GM12872 (cell line): ENCODE data around the gene ARHGEF33.

Experiments
- TF ChIP-seq, protein P1 (sequence below): IDR thresholded peaks from 3 replicates; pipeline ENCODE4 v1.5.1; 2011; ENCODE audit warnings: low read depth, mild to moderate bottlenecking, low read length, moderate library complexity; ENCODE audit not compliant: insufficient read depth

The ARHGEF33 gene

DNA sequence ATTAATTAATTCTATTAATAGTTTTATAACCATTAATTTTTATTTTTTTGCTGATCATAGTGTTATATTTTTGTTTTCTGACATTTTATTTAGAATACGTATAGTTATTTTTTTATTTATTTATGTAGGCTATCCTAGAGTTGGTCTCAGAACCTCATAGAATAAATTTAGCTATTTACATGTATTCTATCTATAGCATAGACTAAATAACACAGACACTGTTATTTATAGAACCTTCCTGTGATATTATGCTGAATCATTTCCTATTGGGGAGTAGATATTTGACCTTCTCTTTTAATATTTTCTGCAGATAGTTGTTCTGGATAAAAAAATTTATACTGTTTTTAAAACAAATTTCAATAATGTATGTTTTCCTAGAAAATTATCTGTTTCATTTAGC, 20.2 kb downstream of the ARHGEF33 start:
- TF ChIP-seq, protein P1, sequence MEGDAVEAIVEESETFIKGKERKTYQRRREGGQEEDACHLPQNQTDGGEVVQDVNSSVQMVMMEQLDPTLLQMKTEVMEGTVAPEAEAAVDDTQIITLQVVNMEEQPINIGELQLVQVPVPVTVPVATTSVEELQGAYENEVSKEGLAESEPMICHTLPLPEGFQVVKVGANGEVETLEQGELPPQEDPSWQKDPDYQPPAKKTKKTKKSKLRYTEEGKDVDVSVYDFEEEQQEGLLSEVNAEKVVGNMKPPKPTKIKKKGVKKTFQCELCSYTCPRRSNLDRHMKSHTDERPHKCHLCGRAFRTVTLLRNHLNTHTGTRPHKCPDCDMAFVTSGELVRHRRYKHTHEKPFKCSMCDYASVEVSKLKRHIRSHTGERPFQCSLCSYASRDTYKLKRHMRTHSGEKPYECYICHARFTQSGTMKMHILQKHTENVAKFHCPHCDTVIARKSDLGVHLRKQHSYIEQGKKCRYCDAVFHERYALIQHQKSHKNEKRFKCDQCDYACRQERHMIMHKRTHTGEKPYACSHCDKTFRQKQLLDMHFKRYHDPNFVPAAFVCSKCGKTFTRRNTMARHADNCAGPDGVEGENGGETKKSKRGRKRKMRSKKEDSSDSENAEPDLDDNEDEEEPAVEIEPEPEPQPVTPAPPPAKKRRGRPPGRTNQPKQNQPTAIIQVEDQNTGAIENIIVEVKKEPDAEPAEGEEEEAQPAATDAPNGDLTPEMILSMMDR = no peak

DNA sequence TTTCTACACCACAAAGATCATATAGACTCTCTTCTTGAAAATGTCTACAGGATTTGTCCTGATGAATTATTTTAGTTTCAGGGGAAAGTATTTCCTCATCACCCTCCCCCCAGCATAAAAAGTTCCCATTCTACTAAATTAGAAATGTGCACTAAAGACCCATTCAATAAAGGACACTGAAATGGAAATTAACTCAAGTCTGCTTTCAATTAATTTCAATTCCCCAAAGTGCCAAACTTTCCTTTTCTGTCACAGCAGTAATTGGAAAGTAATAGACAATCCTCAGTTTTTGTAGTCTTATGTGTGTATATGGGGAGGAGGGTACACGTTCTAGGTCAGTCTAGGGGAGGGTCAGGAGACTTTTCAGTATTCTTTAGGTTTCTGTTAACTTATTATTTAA, 21.5 kb downstream of the ARHGEF33 start:
- TF ChIP-seq, protein P1 = no peak

DNA sequence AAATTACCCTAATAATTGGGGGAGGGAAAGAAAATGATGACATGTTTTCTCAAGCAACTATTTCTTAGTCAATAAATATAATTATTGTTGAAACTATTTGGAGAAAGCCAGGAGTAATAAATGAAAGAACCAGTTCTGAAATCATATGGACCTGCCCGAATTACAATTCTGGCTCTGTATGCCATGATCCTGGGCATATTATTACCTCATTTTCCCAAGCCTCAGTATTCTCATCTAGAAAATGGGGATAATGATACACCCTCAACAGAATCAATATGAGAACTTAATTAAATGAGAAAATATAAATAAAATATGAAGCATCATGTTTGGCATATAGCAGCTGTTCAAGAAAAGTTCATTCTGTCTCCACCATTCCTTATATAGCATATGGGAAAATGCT, 22.9 kb downstream of the ARHGEF33 start:
- TF ChIP-seq, protein P1 = no peak

DNA sequence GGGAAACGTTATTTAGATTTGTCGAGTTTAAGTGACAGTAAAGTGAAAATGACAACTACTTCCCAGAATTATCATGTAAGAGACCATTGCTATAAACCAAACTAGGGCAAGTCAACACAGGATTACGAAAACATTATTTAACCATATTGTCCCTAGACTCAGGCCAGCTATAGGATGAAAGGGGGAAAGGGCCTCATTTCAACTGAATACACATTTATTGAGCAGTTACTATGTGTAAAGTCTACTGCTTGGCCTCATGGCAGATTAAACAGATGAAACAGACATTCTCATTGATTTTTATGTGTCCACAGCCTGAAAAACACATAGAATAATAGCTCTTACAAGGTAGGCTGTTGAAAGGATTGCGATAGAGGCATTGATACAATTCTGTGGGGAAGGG, 32.7 kb downstream of the ARHGEF33 start:
- TF ChIP-seq, protein P1 = no peak

DNA sequence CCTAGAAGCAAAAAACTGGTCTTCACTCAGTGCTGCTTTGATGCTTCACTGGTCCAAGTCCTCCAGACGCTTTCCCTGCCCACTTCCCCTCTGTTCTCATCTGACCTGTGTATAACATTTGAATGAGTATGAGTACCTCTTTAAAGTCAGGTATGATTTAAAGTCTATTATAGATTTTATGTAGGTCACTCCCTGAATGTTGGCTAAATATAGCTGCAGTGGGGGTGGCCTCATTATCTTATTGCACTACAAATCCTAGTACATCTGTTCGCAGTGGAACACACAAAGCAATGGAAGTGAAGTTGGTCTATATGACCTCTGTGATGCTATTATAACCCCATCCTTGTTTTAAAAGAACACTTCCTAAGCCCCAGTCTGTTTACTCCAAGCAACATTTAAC, 33.2 kb downstream of the ARHGEF33 start:
- TF ChIP-seq, protein P1 = no peak

DNA sequence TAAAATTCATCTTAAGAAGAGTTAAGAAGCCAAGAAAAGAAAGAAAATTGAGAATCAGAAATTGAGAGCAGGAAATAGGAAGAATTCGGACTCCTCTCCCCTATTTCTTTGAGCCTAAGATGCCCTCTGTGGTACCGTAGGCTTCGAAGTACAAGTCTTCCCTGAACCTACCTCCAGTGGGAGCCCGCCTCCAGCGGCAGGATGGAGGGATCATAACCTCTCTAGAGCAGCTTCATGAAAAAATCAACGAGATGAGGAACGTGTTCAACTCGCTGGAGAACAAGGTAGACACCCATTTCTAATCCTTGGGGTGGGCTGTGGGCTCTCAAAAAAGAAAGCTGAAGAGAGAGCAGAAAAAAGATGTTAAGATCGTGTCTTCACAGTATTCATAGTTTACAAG, 36.3 kb downstream of the ARHGEF33 start:
- TF ChIP-seq, protein P1 = no peak

DNA sequence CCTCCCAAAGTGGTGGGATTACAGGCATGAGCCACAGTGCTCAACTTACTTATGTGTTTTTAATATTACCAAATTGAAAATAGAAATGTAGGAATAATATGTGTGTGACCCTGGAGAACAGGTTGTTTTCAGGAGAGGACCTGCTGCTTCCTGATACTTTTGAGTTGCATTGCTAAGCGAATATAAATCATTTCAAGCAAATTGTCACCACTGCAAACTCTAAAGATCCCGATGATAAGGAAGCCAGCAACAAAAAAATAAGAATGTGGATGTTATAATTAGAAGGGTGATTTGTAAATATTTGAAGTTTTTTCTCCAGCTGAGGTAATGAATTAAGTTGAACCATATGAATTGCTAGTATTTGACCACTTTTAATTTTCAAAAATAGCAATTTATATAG, 40.9 kb downstream of the ARHGEF33 start:
- TF ChIP-seq, protein P1 = no peak

DNA sequence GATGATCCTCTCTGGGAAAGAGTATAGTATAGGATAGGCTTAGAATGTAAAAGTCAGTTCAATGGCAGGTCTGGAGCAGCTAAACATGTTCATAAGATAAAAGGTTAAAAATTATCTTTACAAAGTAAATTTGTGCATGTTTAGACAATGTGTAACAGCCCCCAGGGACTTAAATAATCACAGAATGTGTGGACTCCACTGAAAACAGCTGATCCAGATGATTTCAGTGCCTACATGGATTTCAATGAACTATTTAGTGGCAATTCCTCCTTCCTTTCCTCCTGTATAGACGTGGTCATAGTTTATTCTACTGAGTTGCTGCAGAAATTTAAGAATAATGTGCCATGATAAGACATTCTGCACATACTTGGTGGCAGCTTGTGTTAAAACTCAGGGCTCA, 42.9 kb downstream of the ARHGEF33 start:
- TF ChIP-seq, protein P1 = no peak
